OCI-LY3 (cell line): ENCODE data around the gene CLCN2.

ENCODE experiments used
- EZH2phosphoT487 ChIP-seq: fragments of 200-600 bp; shearing (Covaris generic); IDR thresholded peaks from 2 replicates; pipeline ENCODE4 v1.6.1; 2018; ENCODE audit warnings: antibody characterized with exemption, mixed run types, low read depth
- TF ChIP-seq, protein P1 (sequence below): fragments of 200-600, 300-600 bp; sonication (generic); IDR thresholded peaks from 2 replicates; pipeline ENCODE4 v1.5.1; 2014; ENCODE audit warnings: antibody characterized with exemption, low read length, low read depth

DNA sequence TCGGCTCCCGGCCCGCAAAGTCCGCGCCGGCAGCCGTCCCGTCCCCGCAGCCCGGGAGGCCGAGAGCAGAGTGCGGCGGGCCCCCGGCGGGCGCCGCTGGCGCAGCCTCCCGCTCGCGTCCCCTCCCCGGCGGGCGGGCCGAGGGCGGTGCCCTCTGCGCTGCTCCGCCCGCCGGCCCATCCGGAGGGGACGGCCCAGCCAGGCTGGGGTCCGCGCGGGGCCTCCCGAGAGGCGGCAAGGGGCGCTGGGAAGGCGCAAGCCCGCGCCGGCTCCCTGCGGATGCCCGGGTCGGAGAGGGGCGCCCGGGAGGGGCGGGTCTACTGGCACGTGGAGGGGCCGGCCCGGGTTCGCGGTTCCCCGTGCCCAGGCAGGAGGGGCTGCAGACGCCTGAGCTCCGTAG, at the start of gene CLCN2, which contains the start of gene POLR2H:
- TF ChIP-seq, protein P1, sequence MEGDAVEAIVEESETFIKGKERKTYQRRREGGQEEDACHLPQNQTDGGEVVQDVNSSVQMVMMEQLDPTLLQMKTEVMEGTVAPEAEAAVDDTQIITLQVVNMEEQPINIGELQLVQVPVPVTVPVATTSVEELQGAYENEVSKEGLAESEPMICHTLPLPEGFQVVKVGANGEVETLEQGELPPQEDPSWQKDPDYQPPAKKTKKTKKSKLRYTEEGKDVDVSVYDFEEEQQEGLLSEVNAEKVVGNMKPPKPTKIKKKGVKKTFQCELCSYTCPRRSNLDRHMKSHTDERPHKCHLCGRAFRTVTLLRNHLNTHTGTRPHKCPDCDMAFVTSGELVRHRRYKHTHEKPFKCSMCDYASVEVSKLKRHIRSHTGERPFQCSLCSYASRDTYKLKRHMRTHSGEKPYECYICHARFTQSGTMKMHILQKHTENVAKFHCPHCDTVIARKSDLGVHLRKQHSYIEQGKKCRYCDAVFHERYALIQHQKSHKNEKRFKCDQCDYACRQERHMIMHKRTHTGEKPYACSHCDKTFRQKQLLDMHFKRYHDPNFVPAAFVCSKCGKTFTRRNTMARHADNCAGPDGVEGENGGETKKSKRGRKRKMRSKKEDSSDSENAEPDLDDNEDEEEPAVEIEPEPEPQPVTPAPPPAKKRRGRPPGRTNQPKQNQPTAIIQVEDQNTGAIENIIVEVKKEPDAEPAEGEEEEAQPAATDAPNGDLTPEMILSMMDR = no peak
- no peak for TF ChIP-seq EZH2phosphoT487
